HG02759 (cell line): ENCODE data around the gene SOX21.

Source experiments
- ATAC-seq: cut with Tn5 transposase; IDR thresholded peaks from one replicate; pipeline ENCODE4 v1.9.1; 2021; ENCODE audit warnings: mild to moderate bottlenecking, moderate library complexity; ENCODE audit not compliant: unreplicated experiment

The SOX21 gene

GRCh38 chr13:94682229-94682628 lies 30.1 kb downstream of the SOX21 start:
- ATAC-seq, result no peak

GRCh38 chr13:94679614-94680013 lies 32.7 kb downstream of the SOX21 start:
- no peak for ATAC-seq

- ATAC-seq, result no peak
Measured at GRCh38 chr13:94678845-94679244, 33.5 kb downstream of the SOX21 start.

- no peak for ATAC-seq
Measured at GRCh38 chr13:94677799-94678198, 34.5 kb downstream of the SOX21 start.

GRCh38 chr13:94674609-94675348 lies 37.6 kb downstream of the SOX21 start:
- ATAC-seq, result peak; percentile 84

- no peak for ATAC-seq
Measured at GRCh38 chr13:94673851-94674250, 38.5 kb downstream of the SOX21 start.

GRCh38 chr13:94672400-94672799 lies 39.9 kb downstream of the SOX21 start:
- no peak for ATAC-seq

GRCh38 chr13:94667190-94667589 lies 45.2 kb downstream of the SOX21 start:
- ATAC-seq, result no peak

GRCh38 chr13:94666065-94666464 lies 46.3 kb downstream of the SOX21 start:
- no peak for ATAC-seq

- ATAC-seq, result no peak
Measured at GRCh38 chr13:94664889-94665288, 47.5 kb downstream of the SOX21 start.

- ATAC-seq, result no peak
Measured at GRCh38 chr13:94662274-94662945, 49.9 kb downstream of the SOX21 start.

GRCh38 chr13:94661406-94661805 lies 50.9 kb downstream of the SOX21 start:
- no peak for ATAC-seq

- ATAC-seq, result no peak
Measured at GRCh38 chr13:94660695-94661326, 51.5 kb downstream of the SOX21 start.
